PC-9 (cell line): ENCODE measurements around the gene INSYN2A.

Experiments used
- EZH2 ChIP-seq: fragments of 200-600 bp; sonication (generic); IDR thresholded peaks from 2 replicates; pipeline ENCODE4 v1.8.0; 2017; ENCODE audit warnings: antibody characterized with exemption, low read depth
- TF ChIP-seq, protein P1 (sequence below): fragments of 200-600 bp; sonication (generic); conservative IDR thresholded peaks from 2 replicates; pipeline ENCODE4 v1.6.1; 2017; ENCODE audit warnings: mixed run types, antibody characterized with exemption, mild to moderate bottlenecking, moderate library complexity

DNA sequence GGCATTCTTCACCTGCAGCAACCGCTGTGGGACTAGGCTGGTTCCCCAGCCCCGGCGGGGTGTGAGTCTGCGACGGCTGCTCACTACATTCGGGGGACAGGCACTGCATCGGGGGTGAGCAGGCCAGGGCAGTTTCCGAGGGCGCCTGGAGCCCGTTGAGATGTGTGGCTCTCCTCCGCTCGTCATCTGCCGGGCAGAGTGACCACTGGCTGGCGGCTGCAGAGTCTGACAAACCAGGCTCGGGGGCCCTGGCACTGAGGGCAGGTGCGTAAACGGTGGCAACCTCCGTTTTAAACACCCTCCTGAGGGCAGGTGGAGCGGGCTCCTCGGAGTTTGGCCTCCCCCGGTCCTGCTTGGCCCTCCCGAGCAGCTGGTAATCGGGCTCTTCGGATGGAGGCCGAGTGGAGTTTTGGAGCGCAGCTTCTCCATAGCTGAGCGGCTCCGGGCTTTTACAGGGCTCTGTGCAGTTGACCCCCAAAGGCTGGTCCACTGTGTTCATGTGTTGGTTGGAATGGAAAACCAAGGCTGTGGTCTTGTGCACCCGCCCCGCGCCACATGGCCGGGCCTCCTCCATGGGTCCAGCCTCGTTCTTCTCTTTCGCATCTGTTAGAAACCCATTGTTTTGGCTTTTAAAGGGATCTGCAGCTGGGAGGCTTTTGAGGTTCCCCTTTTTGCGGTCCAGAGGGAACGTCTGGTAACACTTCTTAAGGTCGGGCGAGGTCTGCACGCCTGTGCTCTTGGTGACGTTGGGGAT lies 20.9 kb downstream of the INSYN2A start:
- TF ChIP-seq, protein P1, sequence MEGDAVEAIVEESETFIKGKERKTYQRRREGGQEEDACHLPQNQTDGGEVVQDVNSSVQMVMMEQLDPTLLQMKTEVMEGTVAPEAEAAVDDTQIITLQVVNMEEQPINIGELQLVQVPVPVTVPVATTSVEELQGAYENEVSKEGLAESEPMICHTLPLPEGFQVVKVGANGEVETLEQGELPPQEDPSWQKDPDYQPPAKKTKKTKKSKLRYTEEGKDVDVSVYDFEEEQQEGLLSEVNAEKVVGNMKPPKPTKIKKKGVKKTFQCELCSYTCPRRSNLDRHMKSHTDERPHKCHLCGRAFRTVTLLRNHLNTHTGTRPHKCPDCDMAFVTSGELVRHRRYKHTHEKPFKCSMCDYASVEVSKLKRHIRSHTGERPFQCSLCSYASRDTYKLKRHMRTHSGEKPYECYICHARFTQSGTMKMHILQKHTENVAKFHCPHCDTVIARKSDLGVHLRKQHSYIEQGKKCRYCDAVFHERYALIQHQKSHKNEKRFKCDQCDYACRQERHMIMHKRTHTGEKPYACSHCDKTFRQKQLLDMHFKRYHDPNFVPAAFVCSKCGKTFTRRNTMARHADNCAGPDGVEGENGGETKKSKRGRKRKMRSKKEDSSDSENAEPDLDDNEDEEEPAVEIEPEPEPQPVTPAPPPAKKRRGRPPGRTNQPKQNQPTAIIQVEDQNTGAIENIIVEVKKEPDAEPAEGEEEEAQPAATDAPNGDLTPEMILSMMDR = no peak
- TF ChIP-seq EZH2 = no peak
